HPDE6-E6E7 (cell line): ENCODE results near the gene ABHD2.

Experiments
- DNase-seq: peaks from one replicate; pipeline ENCODE4 v3.0.0; 2011; ENCODE audit warnings: missing footprints; ENCODE audit errors: extremely low spot score

Gene ABHD2

DNA sequence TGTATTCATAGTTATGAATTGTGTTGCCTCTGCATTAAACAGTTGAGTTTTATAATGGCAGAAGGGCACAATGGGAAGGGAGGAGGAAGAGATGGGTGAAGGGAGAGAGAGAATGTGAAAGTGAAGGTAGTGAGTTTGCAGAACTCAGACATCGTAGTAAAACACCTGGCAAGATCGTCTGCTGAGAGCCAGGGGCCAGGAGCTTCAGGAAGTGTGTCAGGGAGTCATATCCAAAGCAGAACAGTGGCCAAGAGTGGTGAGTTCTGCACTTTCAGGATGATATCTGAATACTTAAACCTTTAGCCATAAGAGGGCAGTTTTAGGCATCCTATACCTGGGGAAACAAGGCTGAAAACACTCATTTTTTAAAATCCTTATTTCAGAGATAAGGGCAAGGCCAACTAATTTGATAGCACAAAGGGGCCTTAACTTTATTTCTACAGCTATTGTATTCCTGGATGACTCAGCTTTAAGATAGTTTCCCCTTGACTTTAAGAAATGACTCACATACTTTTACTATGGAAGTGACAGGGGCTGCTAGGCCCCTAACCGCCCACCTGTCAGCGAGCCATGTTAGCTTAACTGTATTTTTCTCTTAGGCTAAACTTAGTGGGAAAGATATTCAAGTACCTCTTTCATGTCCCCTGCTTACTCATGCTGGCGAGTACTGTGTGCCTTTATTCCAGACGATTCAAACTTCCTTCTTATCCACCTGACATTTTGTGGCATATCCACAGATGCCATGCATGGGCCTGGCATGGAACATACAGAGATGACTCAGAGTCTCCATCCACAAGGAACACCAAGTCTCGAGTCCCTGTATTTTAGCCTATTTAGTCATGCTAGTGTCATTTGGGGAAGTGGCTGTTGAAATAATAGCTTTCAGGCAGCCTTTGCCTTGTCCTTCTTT, 79.3 kb downstream of the ABHD2 start:
- DNase-seq = peak; percentile 59

GRCh38 chr15:89168316-89168833, 80.1 kb downstream of the ABHD2 start:
- DNase-seq = no peak

DNA sequence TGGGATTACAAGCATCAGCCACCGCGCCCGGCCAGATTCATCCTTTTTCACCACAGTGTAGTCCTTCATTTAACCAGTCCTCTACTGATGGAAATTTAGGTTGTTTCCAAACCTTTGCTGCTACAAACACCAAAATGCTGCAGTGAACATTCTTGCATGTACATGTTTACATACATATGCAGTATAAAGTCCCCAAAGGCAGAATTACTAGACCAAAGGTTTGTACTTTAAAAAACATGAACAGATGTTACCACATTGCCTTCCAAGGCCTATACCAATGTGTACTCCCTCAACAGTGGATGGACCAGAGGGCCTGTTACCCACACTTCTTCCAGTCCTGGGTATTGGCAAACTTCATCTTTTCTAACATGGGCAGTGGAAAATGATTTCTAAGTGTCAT, 82.1 kb downstream of the ABHD2 start:
- DNase-seq = no peak

- peak; percentile 23 for DNase-seq
These were observed 83.1 kb downstream of the ABHD2 start for GRCh38 chr15:89171136-89172072.

DNA sequence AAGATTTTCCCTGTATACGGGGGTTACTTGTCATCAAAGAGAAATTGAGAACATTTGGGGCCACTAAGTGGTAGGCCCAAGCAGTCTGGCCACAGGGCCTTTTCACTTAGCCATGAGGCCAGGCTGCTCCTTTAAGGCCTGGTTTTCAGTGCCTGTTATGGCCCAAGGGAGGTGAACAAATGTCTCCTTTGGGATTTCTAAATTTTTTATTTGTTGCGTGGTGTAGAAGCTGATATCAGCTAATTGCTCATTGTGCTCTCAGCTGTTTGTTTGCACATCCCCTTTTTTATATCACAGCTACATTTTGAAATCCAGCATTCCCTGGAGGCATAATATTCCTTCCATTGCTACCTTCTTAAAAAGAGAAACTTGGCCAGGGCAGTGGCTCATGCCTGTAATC, 84.7 kb downstream of the ABHD2 start:
- no peak for DNase-seq

GRCh38 chr15:89174476-89174875, 86.2 kb downstream of the ABHD2 start:
- DNase-seq = no peak

DNA sequence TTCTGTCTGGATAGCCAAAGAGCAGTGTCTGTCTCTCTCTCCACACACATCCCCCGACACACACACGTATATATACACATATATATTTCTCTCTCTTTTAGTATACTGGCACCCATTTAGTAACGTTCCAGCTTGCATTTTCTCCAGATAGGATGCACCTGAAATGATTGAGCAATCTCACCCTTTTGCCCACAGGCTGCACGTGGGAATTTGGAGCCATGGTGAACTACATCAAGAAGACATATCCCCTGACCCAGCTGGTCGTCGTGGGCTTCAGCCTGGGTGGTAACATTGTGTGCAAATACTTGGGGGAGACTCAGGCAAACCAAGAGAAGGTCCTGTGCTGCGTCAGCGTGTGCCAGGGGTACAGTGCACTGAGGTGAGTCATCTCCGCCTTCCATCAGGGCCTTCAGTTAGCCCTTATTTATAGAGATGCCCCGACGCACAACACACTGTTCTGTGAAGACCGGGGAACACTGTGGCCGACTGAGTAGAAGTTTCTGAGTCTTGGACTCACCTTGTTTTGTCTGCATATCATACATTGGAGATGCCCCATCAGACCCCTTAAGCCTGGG, 87.4 kb downstream of the ABHD2 start:
- no peak for DNase-seq

DNA sequence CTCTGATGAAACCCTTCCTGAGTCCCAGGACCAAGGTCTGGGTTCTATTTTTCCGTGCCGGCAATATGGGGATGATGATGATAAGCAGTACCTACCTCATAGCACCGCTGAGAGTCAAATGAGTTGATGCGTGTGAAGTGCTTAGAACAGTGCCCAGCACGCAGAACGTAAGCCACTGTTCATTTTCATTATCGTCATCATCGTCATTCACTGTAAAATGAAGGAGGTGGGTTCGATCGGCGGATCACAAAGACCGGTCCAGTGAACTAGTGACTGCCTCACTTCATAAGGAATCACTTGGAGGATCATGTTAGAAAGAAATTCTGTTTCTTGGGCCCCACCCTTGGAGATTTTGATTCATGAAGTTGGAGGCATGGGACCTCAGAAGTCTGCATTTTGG, 88.9 kb downstream of the ABHD2 start:
- no peak for DNase-seq

DNA sequence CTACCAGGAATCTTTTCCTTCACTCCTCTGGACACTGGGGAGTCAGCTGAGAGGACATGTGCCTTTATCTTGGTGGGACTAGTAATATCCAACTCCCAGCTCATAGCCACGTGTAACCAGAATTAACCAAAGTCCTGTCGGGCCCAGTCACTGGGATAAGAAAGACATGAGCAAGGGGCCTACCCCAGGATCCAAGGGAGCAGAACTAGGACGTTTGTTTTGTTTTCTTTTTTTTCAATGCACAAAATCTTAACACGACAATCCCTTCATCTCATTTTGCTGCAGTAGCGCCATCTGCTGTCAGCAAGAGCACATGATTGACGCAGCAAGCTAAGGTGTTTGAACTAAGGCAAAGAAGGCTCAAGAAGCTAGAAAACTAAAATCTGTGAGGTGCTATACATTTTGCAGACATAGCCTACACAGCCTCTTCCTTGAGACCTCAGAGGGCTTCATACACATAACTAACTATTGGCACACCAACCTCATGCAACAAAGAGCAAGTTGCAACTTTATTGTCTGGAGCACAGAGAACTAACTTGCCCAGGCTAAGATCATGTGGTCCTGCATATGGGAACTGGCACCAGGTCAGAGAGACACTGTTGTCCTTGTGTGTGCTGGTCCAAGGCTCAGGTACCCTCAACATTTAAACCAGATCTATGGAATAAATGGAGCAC, 89.5 kb downstream of the ABHD2 start:
- DNase-seq = peak; percentile 36

DNA sequence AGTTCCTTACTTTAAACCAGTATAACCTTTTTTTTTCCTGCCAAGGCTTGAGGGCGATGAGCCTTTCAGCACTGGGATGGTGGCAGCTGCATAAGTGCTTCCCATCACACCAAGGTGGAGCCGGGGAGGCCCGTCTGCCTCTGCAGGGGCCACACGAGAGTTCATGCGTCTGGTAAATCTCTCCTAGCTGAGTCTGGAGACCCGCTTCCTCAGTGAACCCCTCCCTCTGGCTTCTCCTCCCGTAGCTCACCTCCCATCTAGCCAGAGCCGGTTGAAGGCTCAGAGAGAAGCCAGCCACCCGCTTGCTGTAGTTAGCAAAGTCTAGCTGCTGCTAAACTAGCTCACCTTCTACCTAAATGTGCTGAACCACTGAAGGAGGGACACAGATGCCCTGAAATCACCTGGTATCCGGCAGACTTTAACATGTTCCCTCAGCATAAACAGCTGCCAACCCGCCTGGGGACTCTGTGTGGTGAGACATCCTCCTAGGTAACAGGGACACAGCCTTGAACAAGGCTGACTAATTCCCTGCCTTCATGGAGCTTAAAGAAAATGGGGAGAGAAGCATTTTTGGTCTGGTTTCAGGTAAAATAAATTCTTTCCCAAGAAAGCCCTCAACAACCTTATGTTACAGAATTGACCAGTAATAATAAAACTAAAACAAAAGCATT, 90.2 kb downstream of the ABHD2 start:
- DNase-seq = no peak

DNA sequence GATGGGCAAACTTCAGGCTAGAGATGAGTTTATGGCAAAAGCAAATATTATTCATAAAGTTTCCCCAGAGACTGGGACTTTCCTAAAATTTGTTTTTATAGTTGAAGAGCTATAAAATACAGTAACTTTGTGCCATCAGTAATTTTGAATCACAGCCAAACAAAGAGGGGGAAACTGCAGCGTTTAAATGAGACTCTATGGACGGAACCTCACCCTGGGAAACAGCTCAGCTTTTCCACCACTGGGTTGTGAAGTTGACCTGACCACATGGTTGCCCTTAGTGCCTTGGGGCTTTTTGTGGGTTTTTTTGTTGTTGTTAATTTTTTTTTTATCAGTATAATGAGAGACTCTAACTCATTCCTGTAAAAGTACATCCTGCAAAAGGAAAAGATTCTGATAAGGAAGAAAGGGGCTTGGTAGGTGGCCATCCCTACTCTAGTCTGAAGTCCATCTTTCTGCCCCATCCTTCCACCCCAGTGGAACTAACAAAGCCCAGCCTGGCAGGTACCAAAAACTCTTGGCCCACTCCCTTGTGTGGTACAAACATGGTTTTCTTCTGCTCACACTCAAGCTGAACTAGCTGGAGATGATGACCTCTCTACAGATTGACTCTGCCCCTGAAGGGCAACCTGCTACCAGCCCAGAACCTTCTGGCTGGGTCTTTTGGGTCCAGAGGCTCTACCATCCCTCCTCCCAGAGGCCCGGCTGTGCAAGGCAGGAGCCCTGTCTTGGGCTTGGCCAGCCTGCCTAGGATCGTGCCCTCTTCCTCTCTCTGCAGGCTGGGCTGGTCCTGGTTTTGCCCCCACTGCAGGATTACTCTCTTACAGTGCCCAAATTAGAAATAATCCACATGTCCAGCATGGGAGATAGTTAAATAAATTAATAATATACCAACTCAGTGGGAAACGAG, 92.0 kb downstream of the ABHD2 start:
- no peak for DNase-seq

GRCh38 chr15:89184357-89184756, 96.1 kb downstream of the ABHD2 start:
- no peak for DNase-seq

GRCh38 chr15:89184886-89185526, 96.8 kb downstream of the ABHD2 start:
- no peak for DNase-seq

DNA sequence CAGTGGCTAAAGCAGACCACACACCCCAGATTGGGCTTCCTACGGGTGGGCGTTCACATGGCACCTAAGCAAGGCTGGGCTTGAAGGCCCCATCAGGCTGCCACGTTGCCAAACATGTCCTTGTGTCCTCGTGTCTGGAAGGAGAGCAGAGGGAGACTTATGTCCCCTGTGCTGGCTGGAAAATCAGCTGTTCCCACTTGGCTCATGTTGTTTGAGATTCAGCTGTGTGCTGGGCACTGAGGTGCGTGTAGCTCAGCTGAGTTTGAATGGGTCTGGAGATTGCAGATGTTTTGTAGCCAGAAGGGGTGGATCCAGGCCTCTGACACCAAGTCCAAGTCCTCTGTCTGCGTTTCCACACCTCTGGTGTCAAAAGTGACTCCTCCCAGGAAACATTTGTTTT, 98.5 kb downstream of the ABHD2 start:
- DNase-seq = no peak

GRCh38 chr15:89187301-89187985, 99.2 kb downstream of the ABHD2 start:
- no peak for DNase-seq

- DNase-seq = no peak
These were observed 99.8 kb downstream of the ABHD2 start for GRCh38 chr15:89187986-89188514.

- DNase-seq = no peak
These were observed 103.9 kb downstream of the ABHD2 start for GRCh38 chr15:89192136-89192535.

DNA sequence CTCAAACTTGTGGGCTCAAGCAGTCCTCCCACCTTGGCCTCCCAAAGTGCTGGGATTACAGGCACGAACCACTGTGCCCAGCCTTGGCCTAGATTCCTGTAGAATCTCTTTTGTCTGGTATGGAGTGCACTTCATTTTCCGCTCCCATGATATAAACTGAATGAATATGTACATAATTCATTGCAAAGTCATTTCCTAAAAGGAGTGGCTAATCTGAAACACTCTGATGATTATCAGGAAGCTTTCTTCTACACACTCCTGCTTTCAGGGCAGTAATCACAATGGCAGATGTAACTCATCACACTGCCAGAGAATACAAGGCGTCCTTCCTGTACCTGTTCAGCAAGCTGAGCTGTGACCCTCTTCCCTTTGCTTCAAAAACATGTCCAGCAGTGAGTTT, 104.5 kb downstream of the ABHD2 start:
- no peak for DNase-seq
